Left renal cortex interstitium (tissue), 4 donors: Measurements from ENCODE around the gene GGT1. TPM values are rescaled to one million over a fixed set of nuclear protein-coding genes. Genes with fewer than 3 reads are reported as not detected.
"Not testable (repeated sequence)": the region's sequence is repeated elsewhere in the genome, so short reads cannot be mapped to it uniquely, and the experiment has no call there.

Experiments used
- DNase-seq, 4 donors: peaks; one replicate each; pipeline ENCODE4 v3.0.0-alpha.2; 2013; ENCODE audit warnings: low read depth in 4 of 4, low spot score in 2 of 4, missing footprints in 1 of 4
- polyA plus RNA-seq, 4 donors: library from polyadenylated mRNA; unstranded; fragments of 120-200 nt; gene quantifications; one replicate each; pipeline ENCODE4 v1.2.1, GENCODE V29; 2013; ENCODE audit not compliant: insufficient read length in 4 of 4

GGT1 gene
- polyA plus RNA-seq, 4 donors: 52.3 to 71.2 (median 57.8) TPM

DNA sequence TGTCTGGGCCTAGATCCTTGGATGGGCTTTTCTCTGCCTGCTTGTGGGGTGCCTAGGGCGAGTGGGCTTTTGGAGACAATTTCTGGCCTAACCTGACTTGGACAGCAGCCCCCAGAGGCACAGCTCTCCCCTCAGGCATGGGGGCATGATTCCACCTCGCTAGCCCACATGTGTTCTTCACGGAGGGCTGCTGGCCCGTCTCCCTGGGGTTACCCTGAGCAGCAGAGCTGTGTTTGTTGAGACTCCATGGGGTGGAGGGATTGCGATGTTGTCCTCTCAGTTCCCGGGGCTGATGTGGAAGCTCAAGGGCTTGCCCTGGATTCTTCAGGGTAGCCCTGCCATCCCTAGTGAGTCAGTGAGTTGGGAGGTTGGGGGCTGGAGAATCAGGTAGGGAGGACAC, 7.8 kb upstream of the GGT1 start:
- no peak for DNase-seq

DNA sequence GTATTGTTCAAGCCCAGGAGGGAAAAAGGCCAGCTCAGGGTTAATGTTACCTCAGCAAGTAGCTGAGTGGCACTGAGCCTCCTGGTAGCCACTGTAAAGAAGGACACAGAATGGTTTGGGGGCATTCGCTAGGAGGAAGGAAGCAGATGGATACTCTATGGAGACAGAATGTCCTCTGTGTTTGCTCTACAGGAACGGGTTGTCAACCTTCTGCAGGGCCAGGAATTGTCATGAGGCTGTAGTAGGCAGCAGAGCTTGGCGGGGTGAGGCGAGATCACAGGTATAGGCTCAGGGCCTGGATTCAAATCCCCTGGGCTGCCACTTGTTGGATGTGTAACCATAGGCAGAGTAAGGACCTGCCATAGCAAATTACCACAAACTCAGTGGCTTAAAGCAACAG, 7.1 kb upstream of the GGT1 start:
- DNase-seq: no peak

- DNase-seq: not testable (repeated sequence)
Measured at GRCh38 chr22:24597076-24597475, 5.9 kb upstream of the GGT1 start.

DNA sequence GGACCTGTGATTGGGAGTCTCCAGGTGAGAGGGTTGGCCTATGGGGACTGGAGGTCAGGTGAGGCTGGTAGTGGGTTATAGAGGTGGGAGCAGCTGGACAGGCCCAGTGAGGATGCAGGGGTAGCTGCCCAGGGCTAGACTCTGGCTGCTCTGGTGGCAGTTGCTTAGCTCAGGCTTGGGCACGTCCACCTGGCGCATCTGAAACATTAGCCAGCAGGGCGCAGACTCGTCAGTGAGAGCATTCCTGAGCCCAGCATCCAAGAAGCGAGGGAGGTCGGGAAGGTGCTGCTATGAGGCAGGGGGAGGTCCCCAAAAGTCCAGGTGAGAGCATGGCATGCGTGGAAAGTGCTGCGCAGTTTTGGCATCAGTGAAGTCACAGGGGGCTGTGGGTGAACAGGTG, 3.5 kb upstream of the GGT1 start:
- DNase-seq: no peak

DNA sequence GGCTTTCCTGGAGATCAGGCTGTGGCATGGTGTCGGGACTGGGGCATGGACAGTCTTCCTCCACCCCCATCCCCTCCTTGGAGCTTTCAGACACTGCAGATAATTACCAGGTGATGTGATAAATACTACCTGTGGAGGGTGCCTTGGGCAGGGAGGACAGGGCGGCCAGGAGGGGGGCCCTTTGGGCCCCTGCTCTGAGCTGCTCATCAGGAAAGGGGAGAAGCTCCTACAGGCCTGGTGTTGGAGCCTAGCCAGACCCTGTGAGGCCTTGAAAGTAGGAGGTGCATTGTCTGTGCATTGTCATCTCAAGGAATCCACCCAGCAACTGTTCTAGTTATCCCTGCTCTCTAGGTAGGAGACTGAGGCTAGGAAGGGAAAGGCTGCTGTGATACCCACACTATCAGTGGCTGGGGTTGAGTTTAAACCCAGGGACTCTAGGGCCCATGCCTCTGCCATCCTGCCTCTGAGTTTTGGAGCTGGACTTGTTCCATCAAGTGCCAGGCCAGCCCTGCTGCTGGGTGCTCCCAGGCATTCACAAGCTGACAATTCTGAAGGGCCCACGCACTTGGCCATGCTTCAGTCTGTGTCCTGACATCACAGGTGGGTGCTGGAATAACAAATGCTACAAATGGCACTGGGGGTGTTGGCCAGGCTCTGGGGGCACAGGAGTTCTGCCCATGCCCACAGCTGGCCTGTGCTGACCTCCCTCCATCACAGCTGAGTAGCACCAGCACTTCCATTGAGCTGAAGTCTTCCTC, 2.9 kb upstream of the GGT1 start:
- DNase-seq: not testable (repeated sequence)

DNA sequence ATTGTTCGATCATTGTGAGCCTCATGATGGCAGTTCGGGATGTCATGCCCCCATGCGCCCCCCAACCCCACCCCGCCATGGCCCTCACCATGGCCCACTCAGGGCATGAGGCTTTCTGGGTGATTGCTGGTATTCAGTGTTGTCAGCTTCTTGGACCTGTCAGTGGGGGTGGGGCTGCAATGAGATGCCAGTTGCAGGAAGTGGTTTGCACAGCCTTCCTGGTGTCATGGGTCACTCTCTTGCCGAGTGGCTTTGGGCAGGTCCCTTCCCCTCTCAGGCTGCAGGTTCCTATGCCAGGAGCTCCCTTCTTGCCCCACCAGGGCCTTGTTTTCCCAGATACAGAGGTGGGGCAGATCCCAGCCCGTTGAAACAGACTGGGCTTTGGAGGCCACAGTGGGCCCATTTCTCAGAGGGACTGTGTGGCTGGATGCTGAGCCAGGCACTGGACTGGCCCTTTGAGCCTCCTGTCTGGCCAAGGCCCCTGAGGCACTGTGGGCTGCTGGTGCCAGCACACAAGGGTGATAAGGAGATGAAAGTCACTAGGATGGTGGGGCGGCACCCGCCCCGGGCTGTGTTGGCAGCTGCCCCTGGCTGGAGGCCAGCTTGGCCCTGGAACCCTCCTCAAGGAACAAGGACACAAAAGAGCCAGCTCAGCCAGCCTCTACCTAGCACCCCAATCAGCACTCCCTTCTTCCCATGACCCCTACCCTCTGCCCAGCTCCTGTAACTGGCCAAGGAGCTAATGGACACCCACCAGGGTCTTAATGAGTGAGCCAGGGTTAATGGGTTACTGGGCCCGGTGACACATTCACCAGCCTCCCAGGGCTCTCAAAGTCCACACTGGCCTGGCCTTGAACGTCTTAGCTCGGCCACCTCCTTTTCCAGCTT, 1.5 kb upstream of the GGT1 start:
- no peak for DNase-seq

GRCh38 chr22:24602105-24602749, 766 bp upstream of the GGT1 start:
- not testable (repeated sequence) for DNase-seq

GRCh38 chr22:24603770-24604629, 1.0 kb downstream of the GGT1 start:
- not testable (repeated sequence) for DNase-seq

DNA sequence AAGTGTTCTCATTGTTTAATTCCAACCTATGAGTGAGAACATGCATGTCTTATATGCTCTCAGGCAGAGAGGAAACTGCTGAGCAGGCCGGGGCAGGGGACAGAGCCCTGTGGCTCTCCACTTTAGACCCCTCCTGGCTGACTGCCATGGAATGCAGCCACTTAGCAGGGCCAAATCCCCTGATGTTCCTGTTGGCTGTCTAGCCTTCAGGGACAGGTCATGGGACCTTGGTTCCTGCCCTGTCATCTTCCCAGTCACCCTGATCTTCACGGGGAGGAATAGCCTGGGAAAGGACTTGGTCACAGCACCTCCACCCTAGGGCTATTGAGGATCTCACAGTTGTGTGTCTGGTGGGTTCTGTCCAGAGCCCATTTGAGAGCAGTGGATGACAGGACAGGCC, 3.3 kb downstream of the GGT1 start:
- not testable (repeated sequence) for DNase-seq

- not testable (repeated sequence) for DNase-seq
Measured at GRCh38 chr22:24607429-24607983, 4.5 kb downstream of the GGT1 start.

- not testable (repeated sequence) for DNase-seq
Measured at GRCh38 chr22:24608327-24608726, 5.3 kb downstream of the GGT1 start.

DNA sequence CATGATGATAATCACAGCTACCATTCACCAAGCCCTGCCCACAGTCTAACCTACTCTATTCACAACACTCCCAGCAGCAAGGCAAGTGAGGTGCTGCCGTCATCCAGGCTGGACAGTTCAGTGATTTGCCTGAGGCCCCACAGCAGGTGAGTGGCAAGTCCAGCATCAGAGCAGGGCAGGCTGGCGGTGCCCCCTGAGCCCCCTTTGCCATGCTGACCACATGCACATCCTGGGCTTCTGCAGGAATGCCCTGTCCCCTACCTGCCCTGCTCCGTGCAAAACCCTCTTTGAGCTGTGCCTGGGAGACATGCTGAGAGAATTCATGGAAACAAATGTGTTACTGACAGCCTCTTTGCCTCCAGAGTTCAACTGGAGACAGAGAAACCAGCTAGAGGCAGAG, 6.9 kb downstream of the GGT1 start:
- not testable (repeated sequence) for DNase-seq

- not testable (repeated sequence) for DNase-seq
Measured at GRCh38 chr22:24614794-24615193, 11.8 kb downstream of the GGT1 start.

- DNase-seq: not testable (repeated sequence)
Measured at GRCh38 chr22:24621244-24621643, 18.3 kb downstream of the GGT1 start.

- DNase-seq: not testable (repeated sequence)
Measured at GRCh38 chr22:24622596-24622995, 19.6 kb downstream of the GGT1 start.

- DNase-seq: not testable (repeated sequence)
Measured at GRCh38 chr22:24627911-24628310, 24.9 kb downstream of the GGT1 start.

DNA sequence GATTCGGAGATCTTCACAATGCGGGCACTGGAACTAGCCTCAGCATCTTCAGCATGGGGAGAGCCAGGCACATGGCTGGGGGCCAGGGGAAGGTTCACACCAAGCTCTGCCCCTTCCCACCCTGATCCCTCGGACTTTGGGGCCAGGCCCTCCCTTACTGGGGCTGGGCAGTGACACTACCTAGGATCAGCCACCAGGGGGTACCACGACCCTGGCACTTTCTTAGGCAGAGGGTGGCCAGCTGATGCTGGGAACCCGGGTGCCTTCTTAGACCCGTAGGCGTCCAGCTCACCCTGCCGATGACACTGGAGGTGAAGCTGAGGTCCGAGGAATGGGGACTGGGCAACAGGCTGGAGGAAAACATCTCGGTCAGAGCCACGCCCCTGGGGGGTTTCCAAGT, 26.1 kb downstream of the GGT1 start:
- DNase-seq: not testable (repeated sequence)

DNA sequence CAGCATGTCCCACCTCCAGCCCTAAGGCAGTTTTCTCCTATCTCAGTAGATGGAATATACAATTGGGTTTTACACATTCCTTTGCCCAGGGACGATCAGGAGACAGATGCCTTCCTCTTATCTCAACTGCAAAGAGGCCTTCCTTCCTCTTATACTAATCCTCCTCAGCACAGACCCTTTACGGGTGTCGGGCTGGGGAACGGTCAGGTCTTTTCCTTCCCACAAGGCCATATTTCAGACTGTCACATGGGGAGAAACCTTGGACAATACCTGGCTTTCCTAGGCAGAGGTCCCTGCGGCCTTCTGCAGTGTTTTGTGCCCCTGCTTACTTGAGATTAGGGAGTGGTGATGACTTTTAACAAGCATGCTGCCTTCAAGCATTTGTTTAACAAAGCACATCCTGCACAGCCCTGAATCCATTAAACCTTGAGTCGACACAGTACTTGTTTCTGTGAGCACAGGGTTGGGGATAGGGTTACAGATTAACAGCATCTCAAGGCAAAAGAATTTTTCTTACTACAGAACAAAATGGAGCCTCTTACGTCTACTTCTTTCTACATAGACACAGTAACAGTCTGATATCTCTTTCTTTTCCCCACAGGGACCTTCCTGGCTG, 27.9 kb downstream of the GGT1 start:
- not testable (repeated sequence) for DNase-seq

DNA sequence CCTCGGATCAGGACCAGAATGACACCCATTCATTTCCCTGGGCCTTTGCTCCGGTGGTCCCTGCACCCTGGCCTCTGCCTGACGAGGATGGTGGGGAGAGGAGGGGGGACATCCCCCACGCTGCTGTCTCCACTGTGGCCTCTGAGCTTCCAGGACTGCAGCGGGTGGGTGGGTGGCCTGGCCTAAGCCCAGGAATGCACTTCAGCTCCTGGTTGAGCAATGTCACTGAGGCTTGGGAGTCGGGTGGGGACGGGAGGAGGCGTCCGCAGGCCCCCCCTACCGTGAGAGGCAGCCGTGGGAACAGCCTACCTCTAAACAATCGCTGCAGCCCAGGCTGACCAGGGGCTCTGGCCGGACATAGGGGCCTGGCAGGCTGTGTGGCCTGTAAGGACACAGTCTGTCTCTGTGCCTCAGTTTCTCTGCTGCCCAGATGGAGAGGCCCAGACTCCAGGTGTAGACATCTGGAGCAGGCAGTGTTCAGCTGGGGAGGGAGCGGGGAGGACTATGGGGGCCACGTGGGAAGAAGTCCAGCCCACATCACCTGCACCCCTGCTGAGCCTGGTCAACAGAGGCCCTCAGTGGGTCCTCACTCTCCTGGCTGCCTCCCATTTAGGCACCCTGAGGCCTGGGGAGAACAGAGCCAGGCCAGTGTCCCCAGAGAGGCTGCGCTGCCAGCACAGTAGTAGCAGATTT, 28.6 kb downstream of the GGT1 start:
- DNase-seq: not testable (repeated sequence)
